HepG2 (cell line): ENCODE measurements around the gene EPB42. TPM values are rescaled to one million over a fixed set of nuclear protein-coding genes. Genes with fewer than 3 reads are reported as not detected.
A peak's percentile ranks its signal among the peaks of the same experiment; 100 is the strongest.

Experiments
- ETS1 ChIP-seq: sonication (generic); formaldehyde crosslinking; IDR thresholded peaks from 2 replicates; pipeline ENCODE4 v1.4.0; 2020; ENCODE audit warnings: missing genetic modification reagents
- FOXM1 ChIP-seq: sonication (generic); formaldehyde crosslinking; IDR thresholded peaks from 2 replicates; pipeline ENCODE4 v1.5.0; 2020; ENCODE audit warnings: missing genetic modification reagents
- HINFP ChIP-seq: sonication (generic); formaldehyde crosslinking; IDR thresholded peaks from 2 replicates; pipeline ENCODE4 v1.4.0; 2020; ENCODE audit warnings: low read depth, mild to moderate bottlenecking, missing genetic modification reagents
- HNRNPH1 ChIP-seq: fragments of 200-400 bp; formaldehyde crosslinking; optimal IDR thresholded peaks from 2 replicates; pipeline ENCODE3; 2017; ENCODE audit warnings: mild to moderate bottlenecking, low read depth, low read length
- MIER2 ChIP-seq: IDR thresholded peaks from 2 replicates; pipeline ENCODE4 v1.6.1; 2016; ENCODE audit warnings: missing biosample characterization, missing genetic modification reagents
- RFXANK ChIP-seq: IDR thresholded peaks from 2 replicates; pipeline ENCODE4 v1.6.1; 2016
- RORA ChIP-seq: sonication (generic); formaldehyde crosslinking; IDR thresholded peaks from 2 replicates; pipeline ENCODE4 v1.5.0; 2020; ENCODE audit warnings: mild to moderate bottlenecking, missing genetic modification reagents, moderate library complexity
- RXRA ChIP-seq: sonication (generic); formaldehyde crosslinking; IDR thresholded peaks from 2 replicates; pipeline ENCODE4 v1.5.1; 2020; ENCODE audit warnings: missing genetic modification reagents
- SP1 ChIP-seq, 2 experiments: fragments of 450-650 bp in 1 of 2; sonication (generic) in 1 of 2; formaldehyde crosslinking in 1 of 2; IDR thresholded peaks; 2 replicates each; pipeline versions ENCODE4 v1.4.0 to v1.6.1; 2016 to 2020; ENCODE audit warnings: missing genetic modification reagents in 1 of 2
- SPEN ChIP-seq: sonication (generic); formaldehyde crosslinking; IDR thresholded peaks from 2 replicates; pipeline ENCODE4 v1.5.1; 2020; ENCODE audit warnings: low read depth, mild to moderate bottlenecking, missing genetic modification reagents
- TRAFD1 ChIP-seq: sonication (generic); formaldehyde crosslinking; IDR thresholded peaks from 2 replicates; pipeline ENCODE4 v1.5.1; 2020; ENCODE audit warnings: missing genetic modification reagents, mild to moderate bottlenecking, borderline replicate concordance
- USF2 ChIP-seq, 2 experiments: sonication (generic) in 1 of 2; formaldehyde crosslinking in 1 of 2; IDR thresholded peaks; 2 replicates each; pipeline versions ENCODE4 v1.5.1 to v1.6.1; 2011 to 2020; ENCODE audit warnings: borderline replicate concordance in 1 of 2, low read depth in 1 of 2, low read length in 1 of 2, mild to moderate bottlenecking in 1 of 2, missing genetic modification reagents in 1 of 2, moderate library complexity in 1 of 2
- ZBTB20 ChIP-seq: sonication (generic); formaldehyde crosslinking; IDR thresholded peaks from 2 replicates; pipeline ENCODE4 v1.8.1; 2023; ENCODE audit warnings: missing genetic modification reagents, low read depth, mild to moderate bottlenecking, borderline replicate concordance
- ZBTB7A ChIP-seq: sonication (generic); formaldehyde crosslinking; IDR thresholded peaks from 2 replicates; pipeline ENCODE4 v1.8.0; 2022; ENCODE audit warnings: mild to moderate bottlenecking, missing genetic modification reagents
- ZNF124 ChIP-seq: sonication (generic); formaldehyde crosslinking; IDR thresholded peaks from 2 replicates; pipeline ENCODE4 v1.4.0; 2020; ENCODE audit warnings: missing genetic modification reagents
- ZNF138 ChIP-seq: sonication (generic); formaldehyde crosslinking; IDR thresholded peaks from 2 replicates; pipeline ENCODE4 v1.5.0; 2020; ENCODE audit warnings: mild to moderate bottlenecking, low read depth, missing genetic modification reagents
- ZNF256 ChIP-seq: sonication (generic); formaldehyde crosslinking; conservative IDR thresholded peaks from 2 replicates; pipeline ENCODE4 v1.4.0; 2020; ENCODE audit warnings: missing genetic modification reagents
- ZNF639 ChIP-seq: conservative IDR thresholded peaks from 2 replicates; pipeline ENCODE4 v1.6.1; 2018; ENCODE audit warnings: missing genetic modification reagents
- ZNF678 ChIP-seq: sonication (generic); formaldehyde crosslinking; IDR thresholded peaks from 2 replicates; pipeline ENCODE4 v1.4.0; 2020; ENCODE audit warnings: mild to moderate bottlenecking, missing genetic modification reagents
- ZNF792 ChIP-seq: IDR thresholded peaks from 2 replicates; pipeline ENCODE4 v1.6.1; 2016
- ZSCAN22 ChIP-seq: sonication (generic); formaldehyde crosslinking; IDR thresholded peaks from 2 replicates; pipeline ENCODE4 v1.4.0; 2020; ENCODE audit warnings: mild to moderate bottlenecking, missing genetic modification reagents
- polyA plus RNA-seq, 8 experiments: library from polyadenylated mRNA; depleted of rRNA in 3 of 8; stranded (reverse) in 7 of 8; unstranded in 1 of 8; fragments of >200 nt; fragmentation: Illumina TruSeq in 4 of 8; extraction: Trizol in 4 of 8; gene quantifications; 2 replicates each; pipeline versions ENCODE4 v1.2.1 to v1.2.3, GENCODE V29; 2011 to 2016; ENCODE audit warnings: low read depth in 4 of 8, missing spikeins in 1 of 8, mixed read lengths in 1 of 8; ENCODE audit not compliant: insufficient read depth in 1 of 8
- total RNA-seq, 5 experiments: library from RNA; depleted of rRNA; stranded (reverse); fragments of >200 nt; fragmentation: Illumina TruSeq; extraction: Trizol; gene quantifications; 2 replicates each; pipeline ENCODE4 v1.2.3, GENCODE V29; 2016; ENCODE audit warnings: low read depth in 1 of 5

Gene EPB42
- total and polyA plus RNA-seq, 2 of the 13 experiments (the other 11 are each of a cell fraction or from before 2014, with no cell fraction given): not detected

- TF ChIP-seq ETS1 (CRISPR knock-in tag) (peak; percentile 89; the same call in 1 of the 2 replicates), TRAFD1 (CRISPR knock-in tag) (no peak), RXRA (CRISPR knock-in tag) (peak; percentile 86), ZNF792 (CRISPR knock-in tag) (peak; percentile 29; the same call in 1 of the 2 replicates), ZBTB20 (0 out of 2 replicates have a peak, but pooled peaks have one; percentile 38), RORA (no peak), FOXM1 (no peak), ZSCAN22 (CRISPR knock-in tag) (no peak), ZBTB7A (CRISPR knock-in tag) (no peak), MIER2 (no peak), HINFP (CRISPR knock-in tag) (0 out of 2 replicates have a peak, but pooled peaks have one; percentile 38), ZNF678 (CRISPR knock-in tag) (peak; percentile 56; the same call in 1 of the 2 replicates), RFXANK (CRISPR knock-in tag) (no peak), ZNF124 (CRISPR knock-in tag) (no peak), HNRNPH1 (peak; percentile 25), SP1 (IDR thresholded peaks at IDR 0.05) (no peak), SP1 (CRISPR knock-in tag; IDR thresholded peaks at IDR 0.05) (peak; percentile 78), ZNF256 (peak; percentile 81; the same call in 1 of the 2 replicates), ZNF639 (CRISPR knock-in tag) (0 out of 2 replicates have a peak, but pooled peaks have one; percentile 13), SPEN (peak; percentile 76), ZNF138 (CRISPR knock-in tag) (peak; percentile 87), USF2 (IDR thresholded peaks at IDR 0.05; ENCODE audit: low read depth, low read length) (no peak), USF2 (CRISPR knock-in tag; IDR thresholded peaks at IDR 0.05; ENCODE audit: borderline replicate concordance) (peak; percentile 38; the same call in 1 of the 2 replicates)
These were observed 35.4 kb downstream of the EPB42 start, which contains the start of gene CCNDBP1 (continued) for GRCh38 chr15:43185157-43186002.
